HS-27A (cell line): ENCODE data around the gene CRNN.

Experiments
- DNase-seq: peaks from one replicate; pipeline ENCODE4 v3.0.0-alpha.2; 2012; ENCODE audit warnings: low read depth, missing footprints

CRNN gene

GRCh38 chr1:152419917-152420316 lies 5.9 kb upstream of the CRNN start:
- no peak for DNase-seq

GRCh38 chr1:152415454-152416227 lies 1.6 kb upstream of the CRNN start:
- no peak for DNase-seq

GRCh38 chr1:152412756-152413155 lies 1.3 kb downstream of the CRNN start:
- DNase-seq, result peak; percentile 36

GRCh38 chr1:152411134-152411533 lies 2.9 kb downstream of the CRNN start:
- DNase-seq, result no peak

- peak; percentile 36 for DNase-seq
Observed at GRCh38 chr1:152410599-152410998, 3.5 kb downstream of the CRNN start.

- no peak for DNase-seq
Observed at GRCh38 chr1:152410028-152410427, 4.0 kb downstream of the CRNN start.

- no peak for DNase-seq
Observed at GRCh38 chr1:152408664-152409063, 5.4 kb downstream of the CRNN start.

GRCh38 chr1:152398812-152399698 lies 15.0 kb downstream of the CRNN start:
- DNase-seq, result no peak

- no peak for DNase-seq
Observed at GRCh38 chr1:152397474-152397873, 16.6 kb downstream of the CRNN start.

- no peak for DNase-seq
Observed at GRCh38 chr1:152394151-152394550, 19.9 kb downstream of the CRNN start.

- DNase-seq, result no peak
Observed at GRCh38 chr1:152392909-152393308, 21.2 kb downstream of the CRNN start.

- DNase-seq, result no peak
Observed at GRCh38 chr1:152388889-152389288, 25.2 kb downstream of the CRNN start.

GRCh38 chr1:152386940-152387339 lies 27.1 kb downstream of the CRNN start:
- DNase-seq, result no peak

- DNase-seq, result no peak
Observed at GRCh38 chr1:152380932-152381331, 33.1 kb downstream of the CRNN start.

- no peak for DNase-seq
Observed at GRCh38 chr1:152374451-152374850, 39.6 kb downstream of the CRNN start.

GRCh38 chr1:152372672-152373071 lies 41.4 kb downstream of the CRNN start:
- DNase-seq, result no peak

- no peak for DNase-seq
Observed at GRCh38 chr1:152367436-152367835, 46.6 kb downstream of the CRNN start.

- no peak for DNase-seq
Observed at GRCh38 chr1:152359906-152360305, 54.2 kb downstream of the CRNN start, which contains the start of gene FLG2. FLG2 (minus strand) TSS chr1:152360006; CDS start chr1:152358884, 1,122 bp downstream.
